ENCODE measurements around the gene GPX7.

Gene GPX7

DNA sequence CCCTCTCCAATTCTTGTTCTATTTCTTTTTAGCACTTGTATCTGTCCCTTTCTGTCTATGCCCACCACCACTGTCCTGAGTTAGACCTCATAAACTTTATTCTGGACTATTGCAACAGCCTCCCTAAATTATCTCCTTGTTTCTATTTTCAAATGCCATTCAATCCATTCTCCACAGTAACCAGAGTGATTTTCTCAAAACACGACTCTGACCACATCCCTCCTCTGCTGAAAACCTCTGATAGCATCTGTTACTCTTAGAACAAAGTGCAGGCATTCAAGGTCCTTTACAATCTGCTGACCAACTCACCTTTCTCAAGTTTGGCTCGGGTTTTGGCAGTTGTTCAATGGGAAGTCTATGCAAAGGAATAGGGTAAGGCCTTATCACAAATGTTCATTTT lies 22.8 kb upstream of the GPX7 start:
- Histone ChIP-seq H3K4me1 (ENCODE audit: control insufficient read depth in 1 of 2, insufficient read depth in 1 of 2, low read depth in 1 of 2, low read length in 1 of 2) (peaks cover 0 to 12% of the 10 kb centered on the region in 2 experiments), H3K27me3 (no peaks in the 10 kb centered on the region), H3K9me3 (no peaks in the 10 kb centered on the region), H3K36me3 (no peaks in the 10 kb centered on the region), H3K4me3 (ENCODE audit: low read depth in 1 of 2, low read length in 1 of 2) (no peak overlapping the region), H3K27ac (no peak overlapping the region)
- TF ChIP-seq CTCF (IDR thresholded peaks at IDR 0.05), result no peak

DNA sequence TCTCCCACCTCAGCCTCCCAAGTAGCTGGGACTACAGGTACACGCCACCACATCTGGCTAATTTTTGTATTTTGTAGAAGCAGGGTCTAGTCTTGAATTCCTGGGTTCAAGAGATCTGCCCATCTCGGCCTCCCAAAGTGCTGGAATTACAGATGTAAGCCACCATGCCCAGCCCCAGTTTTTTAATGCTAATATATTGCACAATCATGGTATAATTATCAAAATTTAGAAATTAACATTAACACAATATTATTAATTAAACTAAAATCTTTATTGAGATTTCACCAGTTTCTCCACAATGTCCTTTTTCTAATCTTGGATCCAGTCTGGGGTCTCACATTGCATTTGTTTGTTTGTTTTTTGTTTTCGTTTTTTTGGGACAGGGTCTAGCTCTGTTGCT lies 21.9 kb upstream of the GPX7 start:
- Histone ChIP-seq H3K27me3 (no peaks in the 10 kb centered on the region), H3K9me3 (no peaks in the 10 kb centered on the region), H3K4me3 (ENCODE audit: low read depth in 1 of 2, low read length in 1 of 2) (no peak overlapping the region), H3K27ac (no peak overlapping the region), H3K4me1 (ENCODE audit: control insufficient read depth in 1 of 2, insufficient read depth in 1 of 2, low read depth in 1 of 2, low read length in 1 of 2) (peaks cover 0 to 12% of the 10 kb centered on the region in 2 experiments), H3K36me3 (no peaks in the 10 kb centered on the region)
- no peak for TF ChIP-seq CTCF (IDR thresholded peaks at IDR 0.05)

DNA sequence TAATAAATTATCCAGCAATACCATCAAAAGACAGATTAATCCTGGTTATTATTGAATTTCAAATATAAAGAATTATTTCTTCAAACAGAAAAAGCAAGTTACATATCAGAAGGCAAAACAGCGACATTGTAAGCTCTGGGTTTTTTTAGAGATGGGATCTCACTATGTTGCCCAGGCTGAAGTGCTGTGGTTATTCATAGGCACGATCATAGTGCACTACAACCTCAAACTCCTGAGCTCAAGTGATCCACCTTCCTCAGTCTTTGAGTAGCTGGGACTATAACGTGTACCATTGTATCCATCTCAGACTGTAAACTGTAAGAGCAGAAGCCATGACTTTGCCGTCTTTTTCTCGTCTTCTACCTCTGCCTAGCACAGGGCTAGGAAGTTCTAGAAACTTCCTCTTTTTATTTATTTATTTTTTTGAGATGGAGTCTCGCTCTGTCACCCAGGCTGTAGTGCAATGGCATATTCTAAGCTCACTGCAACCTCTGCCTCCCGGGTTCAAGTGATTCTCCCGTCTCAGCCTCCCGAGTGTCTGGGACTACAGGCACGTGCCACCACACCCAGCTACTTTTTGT lies 20.0 kb upstream of the GPX7 start:
- Histone ChIP-seq H3K36me3 (no peaks in the 10 kb centered on the region), H3K4me1 (ENCODE audit: control insufficient read depth in 1 of 2, insufficient read depth in 1 of 2, low read depth in 1 of 2, low read length in 1 of 2) (peaks cover 0 to 16% of the 10 kb centered on the region in 2 experiments), H3K27me3 (no peaks in the 10 kb centered on the region), H3K27ac (peak overlapping the region; percentile 64), H3K4me3 (ENCODE audit: low read depth in 1 of 2, low read length in 1 of 2) (no peak overlapping the region), H3K9me3 (no peaks in the 10 kb centered on the region)
- no peak for TF ChIP-seq CTCF (IDR thresholded peaks at IDR 0.05)

GRCh38 chr1:52585474-52585873 lies 16.7 kb upstream of the GPX7 start:
- Histone ChIP-seq H3K36me3 (no peaks in the 10 kb centered on the region), H3K9me3 (no peaks in the 10 kb centered on the region), H3K27ac (no peak overlapping the region), H3K27me3 (no peaks in the 10 kb centered on the region), H3K4me3 (ENCODE audit: low read depth in 1 of 2, low read length in 1 of 2) (no peak overlapping the region), H3K4me1 (ENCODE audit: control insufficient read depth in 1 of 2, insufficient read depth in 1 of 2, low read depth in 1 of 2, low read length in 1 of 2) (peaks cover 12 to 27% of the 10 kb centered on the region in 2 experiments)
- no peak for TF ChIP-seq CTCF (IDR thresholded peaks at IDR 0.05)

- no peaks in the 10 kb centered on the region for H3K36me3 ChIP-seq
- H3K4me3 ChIP-seq (ENCODE audit: low read depth in 1 of 2, low read length in 1 of 2), result no peak overlapping the region
- no peaks in the 10 kb centered on the region for H3K9me3 ChIP-seq
- no peaks in the 10 kb centered on the region for H3K27me3 ChIP-seq
- peak overlapping the region; percentile 7 for H3K27ac ChIP-seq
- peaks cover 26% of the 10 kb centered on the region in 2 experiments for H3K4me1 ChIP-seq (ENCODE audit: control insufficient read depth in 1 of 2, insufficient read depth in 1 of 2, low read depth in 1 of 2, low read length in 1 of 2)
- no peak for TF ChIP-seq CTCF (IDR thresholded peaks at IDR 0.05)
These were observed 14.1 kb upstream of the GPX7 start for GRCh38 chr1:52588027-52588426.
